Sigmoid colon (tissue), 3 donors: ENCODE results near the gene WIPF3.

Experiments used
- POLR2A ChIP-seq, 2 donors: fragments of 450-650 bp; IDR thresholded peaks; one replicate each; pipeline ENCODE4 v1.6.1; 2016; ENCODE audit warnings: antibody characterized with exemption in 2 of 2, mild to moderate bottlenecking in 2 of 2, moderate library complexity in 2 of 2
- TF ChIP-seq, protein P1 (sequence below), 4 experiments: fragments of 450-650 bp in 3 of 4; fragments of 200-600 bp in 1 of 4; IDR thresholded peaks; one replicate each; pipeline ENCODE4 v1.5.1; 2016 to 2019; ENCODE audit warnings: antibody characterized with exemption in 4 of 4, mild to moderate bottlenecking in 3 of 4, moderate library complexity in 2 of 4

DNA sequence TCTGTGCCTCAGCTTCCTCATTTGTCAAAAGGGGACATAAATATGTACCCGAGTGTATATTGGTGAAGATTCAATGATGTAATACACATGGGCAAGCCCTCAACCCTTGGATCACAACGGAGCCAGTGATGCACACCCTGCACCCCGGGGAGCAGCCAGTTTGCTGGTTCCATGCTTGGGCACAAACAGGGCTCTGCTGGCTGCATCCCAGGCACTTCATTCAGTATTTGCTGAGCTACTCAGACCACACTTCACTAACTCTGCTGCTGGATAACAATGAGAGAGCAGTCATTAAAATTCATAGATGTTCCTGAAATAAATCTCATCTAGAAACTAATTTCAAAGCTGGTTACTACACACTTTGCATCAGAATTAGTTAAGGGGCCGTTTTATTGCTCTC, 111.3 kb downstream of the WIPF3 start:
- TF ChIP-seq POLR2A (IDR thresholded peaks at IDR 0.05) = no peak
- TF ChIP-seq, protein P1, sequence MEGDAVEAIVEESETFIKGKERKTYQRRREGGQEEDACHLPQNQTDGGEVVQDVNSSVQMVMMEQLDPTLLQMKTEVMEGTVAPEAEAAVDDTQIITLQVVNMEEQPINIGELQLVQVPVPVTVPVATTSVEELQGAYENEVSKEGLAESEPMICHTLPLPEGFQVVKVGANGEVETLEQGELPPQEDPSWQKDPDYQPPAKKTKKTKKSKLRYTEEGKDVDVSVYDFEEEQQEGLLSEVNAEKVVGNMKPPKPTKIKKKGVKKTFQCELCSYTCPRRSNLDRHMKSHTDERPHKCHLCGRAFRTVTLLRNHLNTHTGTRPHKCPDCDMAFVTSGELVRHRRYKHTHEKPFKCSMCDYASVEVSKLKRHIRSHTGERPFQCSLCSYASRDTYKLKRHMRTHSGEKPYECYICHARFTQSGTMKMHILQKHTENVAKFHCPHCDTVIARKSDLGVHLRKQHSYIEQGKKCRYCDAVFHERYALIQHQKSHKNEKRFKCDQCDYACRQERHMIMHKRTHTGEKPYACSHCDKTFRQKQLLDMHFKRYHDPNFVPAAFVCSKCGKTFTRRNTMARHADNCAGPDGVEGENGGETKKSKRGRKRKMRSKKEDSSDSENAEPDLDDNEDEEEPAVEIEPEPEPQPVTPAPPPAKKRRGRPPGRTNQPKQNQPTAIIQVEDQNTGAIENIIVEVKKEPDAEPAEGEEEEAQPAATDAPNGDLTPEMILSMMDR (IDR thresholded peaks at IDR 0.05) = no peak
